Heart right ventricle (tissue), 16 donors: ENCODE measurements around the gene EVX2. TPM values are rescaled to one million over a fixed set of nuclear protein-coding genes. Genes with fewer than 3 reads are reported as not detected.
A peak's percentile ranks its signal among the peaks of the same experiment; 100 is the strongest.

Experiments
- ATAC-seq, 8 donors: fragments of 200-7000 bp; cut with Tn5 transposase; one replicate each; pipeline ENCODE4 v1.9.1; 2020; ENCODE audit warnings: mild to moderate bottlenecking in 8 of 8, moderate library complexity in 8 of 8, moderate number of reproducible peaks in 1 of 8
- DNase-seq, 2 donors: peaks; one replicate each; pipeline ENCODE4 v3.0.0-alpha.2; 2020
- H3K27ac ChIP-seq, 10 donors: fragments of 200-600 bp; sonication (generic) in 2 of 10; one replicate each; pipeline versions ENCODE4 v1.5.0 to v1.8.0; 2020 to 2022; ENCODE audit warnings: mild to moderate bottlenecking in 3 of 10
- H3K27me3 ChIP-seq, 7 donors: fragments of 200-600 bp; one replicate each; pipeline ENCODE4 v1.8.0; 2021 to 2022; ENCODE audit warnings: mild to moderate bottlenecking in 2 of 7
- H3K36me3 ChIP-seq, 9 donors: fragments of 200-600 bp; sonication (generic) in 1 of 9; one replicate each; pipeline versions ENCODE4 v1.5.0 to v1.8.0; 2020 to 2022; ENCODE audit warnings: mild to moderate bottlenecking in 2 of 9
- H3K4me1 ChIP-seq, 9 donors: fragments of 200-600 bp; sonication (generic) in 1 of 9; one replicate each; pipeline versions ENCODE4 v1.5.0 to v1.8.0; 2020 to 2022; ENCODE audit warnings: mild to moderate bottlenecking in 4 of 9
- H3K4me3 ChIP-seq, 10 donors: fragments of 200-600 bp; sonication (generic) in 2 of 10; one replicate each; pipeline versions ENCODE4 v1.5.0 to v1.8.0; 2020 to 2022; ENCODE audit warnings: mild to moderate bottlenecking in 7 of 10, moderate library complexity in 2 of 10
- H3K9me3 ChIP-seq, 11 donors: fragments of 200-600 bp in 10 of 11; sonication (generic) in 2 of 11; one replicate each; pipeline versions ENCODE4 v1.5.0 to v1.8.0; 2013 to 2022; ENCODE audit warnings: mild to moderate bottlenecking in 2 of 11, control low read depth in 1 of 11, moderate library complexity in 1 of 11
- CTCF ChIP-seq, 9 donors: fragments of 200-600 bp; sonication (generic) in 2 of 9; IDR thresholded peaks; one replicate each; pipeline versions ENCODE4 v1.5.0 to v1.8.0; 2021 to 2022; ENCODE audit warnings: antibody characterized with exemption in 9 of 9, mild to moderate bottlenecking in 5 of 9, moderate library complexity in 1 of 9
- WGBS, 2 donors: extraction: QIAGEN DNeasy Blood & Tissue Kit; methylation state at CpG; one replicate each; pipeline ENCODE4 v1.1.7; 2013; ENCODE audit warnings: inconsistent platforms in 1 of 2; 5-methylcytosine and 5-hydroxymethylcytosine counted together
- intact Hi-C, 10 donors: fragments of 100-400 bp; cut with DNase I; formaldehyde crosslinking; loops; one replicate each; pipeline versions ENCODE4 v1.11.1 to v1.14.2; 2022
- polyA plus RNA-seq, 2 donors: library from polyadenylated mRNA; stranded (reverse); fragments of 200-250 nt; gene quantifications; one replicate each; pipeline ENCODE4 v1.2.3, GENCODE V29; 2013
- total RNA-seq, 10 donors: library from RNA; stranded (reverse); fragmentation: NEBNext Ultra II Directional in 3 of 10; extraction: Animal tissue kit (Norgen Biotek cat#: 25700) in 3 of 10; gene quantifications; one replicate each; pipeline versions ENCODE4 v1.2.1 to v1.2.4, GENCODE V29; 2021 to 2023
- donor health status: Arrhythmogenic right ventricular cardiomyopathy.
- donor health status: ischemic (EF 13 %, LVEDD 7.1; RV severe dilation, severe dysfunction).
- donor health status: healthy with polysubstance abuse.
- donor health status: DM: no; HTN: yes; CAD: no.
- donor health status: DM: no; HTN: no; CAD: no.
- donor health status: ischemic (EF 25% LVEDD 6.9; RV normal size, moderate dysfunction).
- donor health status: ischemic (EF 25% LVEDD 5.7; RV mildly dilated, moderate dysfunction).
- donor health status: healthy.
- donor health status: DM: yes; HTN: yes; CAD: no.
- donor health status: Ischemic cardiomyopathy.
- donor health status: ischemic (EF 35%, LVEDD 5.7; RV mildly dilated, moderate dysfunction).
- donor health status: nonischemic (EF 11% LVEDD 7.7; RV severe dilation, severe dysfunction).
- donor health status: DM: yes; HTN: yes; CAD: no.
- donor health status: PGD.
- donor health status: ischemic (EF 29% LVEDD 5.4; RV normal size, mild dysfunction).
- donor health status: nonischemic (EF 23%, LVEDD 6.1; RV moderate dilation, normal function).

EVX2 gene
- total and polyA plus RNA-seq, 12 donors = not detected

GRCh38 chr2:176039375-176039774 lies 44.4 kb downstream of the EVX2 start:
- intact Hi-C loops = loop anchor here in 1 of 10 donors (10.0 kb wide), 1 partner anchor 165 kb away; no protein-coding TSS in a partner anchor
- ATAC-seq = no peak

GRCh38 chr2:176038694-176039093 lies 45.1 kb downstream of the EVX2 start:
- Histone ChIP-seq H3K4me3 (no peak overlapping the region), H3K9me3 (peaks cover 0 to 4% (median 0%) of the 10 kb centered on the region in 11 donors), H3K27ac (no peak overlapping the region), H3K36me3 (no peaks in the 10 kb centered on the region), H3K27me3 (peaks cover 0 to 17% (median 4%) of the 10 kb centered on the region in 7 donors), H3K4me1 (peaks cover 0 to 14% (median 0%) of the 10 kb centered on the region in 9 donors)
- intact Hi-C loops = loop anchor here in 1 of 10 donors (10.0 kb wide), 1 partner anchor 164 kb away; no protein-coding TSS in a partner anchor
- ATAC-seq (no peak), DNase-seq (no peak)
- WGBS, 2 donors = 70 to 81% methylated on average over 2 of the region's 2 CpGs
- no peak for TF ChIP-seq CTCF (IDR thresholded peaks at IDR 0.05)

More at GRCh38 chr2:176039375-176039774, 44.4 kb downstream of the EVX2 start:
- WGBS, 2 donors = 58 to 60% methylated on average over 3 of the region's 3 CpGs
- no peak for DNase-seq
- Histone ChIP-seq H3K36me3 (no peaks in the 10 kb centered on the region), H3K4me1 (peaks cover 0 to 8% (median 0%) of the 10 kb centered on the region in 9 donors), H3K27ac (no peak overlapping the region), H3K4me3 (no peak overlapping the region), H3K9me3 (peaks cover 0 to 11% (median 0%) of the 10 kb centered on the region in 11 donors), H3K27me3 (peaks cover 0 to 20% (median 4%) of the 10 kb centered on the region in 7 donors)
- TF ChIP-seq CTCF (IDR thresholded peaks at IDR 0.05) = no peak

GRCh38 chr2:176035013-176035691 lies 48.6 kb downstream of the EVX2 start:
- no peaks in the 10 kb centered on the region for H3K9me3 ChIP-seq
- intact Hi-C loops = loop anchor here in 1 of 10 donors (10.0 kb wide), 1 partner anchor 160 kb away; no protein-coding TSS in a partner anchor
- peak overlapping the region in 6 of 10 donors; percentile 33 to 72 (median 54) for H3K27ac ChIP-seq
- ATAC-seq = peak; percentile 49 to 97 (median 92)
- peaks cover 0 to 15% (median 0%) of the 10 kb centered on the region in 9 donors for H3K4me1 ChIP-seq
- peaks cover 0 to 14% (median 0%) of the 10 kb centered on the region in 7 donors for H3K27me3 ChIP-seq
- H3K4me3 ChIP-seq = no peak overlapping the region
- H3K36me3 ChIP-seq = no peaks in the 10 kb centered on the region
- TF ChIP-seq CTCF (IDR thresholded peaks at IDR 0.05) = no peak
- peak in 1 of 2 donors; percentile 45 for DNase-seq
- WGBS, 2 donors = 23 to 44% methylated on average over 6 of the region's 6 CpGs

- peaks cover 0 to 67% (median 21%) of the 10 kb centered on the region in 7 donors for H3K27me3 ChIP-seq
- H3K4me1 ChIP-seq = no peaks in the 10 kb centered on the region
- no peak for TF ChIP-seq CTCF (IDR thresholded peaks at IDR 0.05)
- WGBS, 2 donors = 60 to 76% methylated on average over 2 of the region's 2 CpGs
- ATAC-seq (no peak), DNase-seq (no peak)
- H3K9me3 ChIP-seq = no peaks in the 10 kb centered on the region
- H3K4me3 ChIP-seq = no peak overlapping the region
- H3K27ac ChIP-seq = no peak overlapping the region
- intact Hi-C loops = no loop called here
- H3K36me3 ChIP-seq = no peaks in the 10 kb centered on the region
Measured at GRCh38 chr2:176027806-176028205, 56.0 kb downstream of the EVX2 start.

Other genes with a start within 250 kb of the EVX2 start
- 10 to 100 TPM; 23.3 to 51.3 (median 33.5) TPM for gene LNPK, start 81.7 kb downstream of the EVX2 start, total RNA-seq
- gene LNPK, start 81.7 kb downstream of the EVX2 start, polyA plus RNA-seq = 1 to 10 TPM; 4.9 to 5.1 TPM
- not detected for gene HOXD13, start 8.8 kb upstream of the EVX2 start, total RNA-seq
- gene HOXD13, start 8.8 kb upstream of the EVX2 start, polyA plus RNA-seq = not detected
- not detected for gene HOXD12, start 15.8 kb upstream of the EVX2 start, total RNA-seq
- gene HOXD12, start 15.8 kb upstream of the EVX2 start, polyA plus RNA-seq = not detected
- gene HOXD11, start 23.3 kb upstream of the EVX2 start, total RNA-seq = not detected
- not detected for gene HOXD11, start 23.3 kb upstream of the EVX2 start, polyA plus RNA-seq
- gene HOXD10, start 32.8 kb upstream of the EVX2 start, total RNA-seq = not detected
- not detected for gene HOXD10, start 32.8 kb upstream of the EVX2 start, polyA plus RNA-seq
- gene HOXD9, start 38.8 kb upstream of the EVX2 start, total RNA-seq = under 1 TPM in 2 of 10 donors, not detected in 8; 0.15 to 0.29 TPM
- under 1 TPM; 0.16 to 0.29 TPM for gene HOXD9, start 38.8 kb upstream of the EVX2 start, polyA plus RNA-seq
- 1 to 10 TPM in 1 of 10 donors, under 1 TPM in 7, not detected in 2; 0.26 to 1.5 (median 0.42) TPM for gene HOXD8, start 45.7 kb upstream of the EVX2 start, total RNA-seq
- under 1 TPM; 0.35 to 0.59 TPM for gene HOXD8, start 45.7 kb upstream of the EVX2 start, polyA plus RNA-seq
- gene HOXD4, start 67.6 kb upstream of the EVX2 start, total RNA-seq = under 1 TPM in 8 of 10 donors, not detected in 2; 0.21 to 0.69 (median 0.40) TPM
- 1 to 10 TPM in 1 of 2 donors, under 1 TPM in 1; 0.13 to 1.6 TPM for gene HOXD4, start 67.6 kb upstream of the EVX2 start, polyA plus RNA-seq
- gene HOXD3, start 73.3 kb upstream of the EVX2 start, total RNA-seq = 1 to 10 TPM in 1 of 10 donors, under 1 TPM in 4, not detected in 5; 0.17 to 1.1 (median 0.28) TPM
- under 1 TPM; 0.10 to 0.15 TPM for gene HOXD3, start 73.3 kb upstream of the EVX2 start, polyA plus RNA-seq
- gene HOXD1, start 104.7 kb upstream of the EVX2 start, total RNA-seq = under 1 TPM in 2 of 10 donors, not detected in 8; 0.19 to 0.23 TPM
- under 1 TPM; 0.03 to 0.15 TPM for gene HOXD1, start 104.7 kb upstream of the EVX2 start, polyA plus RNA-seq
- gene MTX2, start 185.5 kb upstream of the EVX2 start, total RNA-seq = 10 to 100 TPM; 37.3 to 55.8 (median 46.8) TPM
- 10 to 100 TPM; 57.0 to 65.2 TPM for gene MTX2, start 185.5 kb upstream of the EVX2 start, polyA plus RNA-seq